CD4-positive, alpha-beta memory T cell (primary cell): ENCODE measurements around the gene MARK3. TPM values are rescaled to one million over a fixed set of nuclear protein-coding genes. Genes with fewer than 3 reads are reported as not detected.

ENCODE experiments used
- CTCF ChIA-PET: fragments of 350-600 bp; sonication (Branson Sonifier 250); formaldehyde crosslinking; loops from one replicate; lab custom pipeline; 2021; ENCODE audit warnings: inconsistent platforms; ENCODE audit not compliant: partially characterized antibody; lab: Charles Lee
- POLR2A ChIA-PET: fragments of 350-600 bp; sonication (Branson Sonifier 250); formaldehyde crosslinking; loops from one replicate; lab custom pipeline; 2021; ENCODE audit not compliant: partially characterized antibody; lab: Charles Lee
- DNase-seq, 5 donors: peaks; one replicate each; pipeline versions ENCODE4 v3.0.0 to v3.0.0-alpha.2; 2020 to 2022; ENCODE audit warnings: mixed read lengths in 1 of 5
- H3K27ac ChIP-seq: one replicate; pipeline ENCODE4 v1.7.0; 2013; ENCODE audit warnings: low read depth, low read length
- H3K27me3 ChIP-seq: 2 replicates; pipeline ENCODE4 v1.7.0; 2013; ENCODE audit warnings: mild to moderate bottlenecking, low read length, moderate library complexity; ENCODE audit not compliant: insufficient read depth
- H3K36me3 ChIP-seq: 2 replicates; pipeline ENCODE4 v1.7.0; 2013; ENCODE audit warnings: mild to moderate bottlenecking, low read length, moderate library complexity; ENCODE audit not compliant: insufficient read depth
- H3K4me1 ChIP-seq: 2 replicates; pipeline ENCODE4 v1.7.0; 2013; ENCODE audit warnings: mild to moderate bottlenecking, low read length, moderate library complexity; ENCODE audit not compliant: insufficient read depth
- H3K4me3 ChIP-seq, 2 donors: one replicate each; pipeline ENCODE4 v1.7.0; 2013; ENCODE audit warnings: low read length in 2 of 2, mild to moderate bottlenecking in 1 of 2
- H3K9me3 ChIP-seq, 2 donors: one replicate each; pipeline ENCODE4 v1.7.0; 2013; ENCODE audit warnings: low read length in 2 of 2, control low read depth in 1 of 2; ENCODE audit not compliant: control insufficient read depth in 1 of 2
- H3K27ac Mint-ChIP-seq, 7 donors: one replicate each; pipeline ENCODE4 v1.8.0; 2020 to 2021; ENCODE audit warnings: mixed read lengths in 7 of 7, mild to moderate bottlenecking in 6 of 7, inconsistent platforms in 3 of 7, moderate library complexity in 3 of 7
- H3K27me3 Mint-ChIP-seq, 2 donors: one replicate each; pipeline ENCODE4 v1.8.0; 2020 to 2021; ENCODE audit warnings: mixed read lengths in 2 of 2
- H3K36me3 Mint-ChIP-seq, 2 donors: one replicate each; pipeline ENCODE4 v1.8.0; 2020 to 2021; ENCODE audit warnings: mixed read lengths in 2 of 2, inconsistent platforms in 1 of 2, mild to moderate bottlenecking in 1 of 2
- H3K4me1 Mint-ChIP-seq, 4 donors: one replicate each; pipeline ENCODE4 v1.8.0; 2020 to 2021; ENCODE audit warnings: mixed read lengths in 4 of 4, mild to moderate bottlenecking in 1 of 4
- H3K4me3 Mint-ChIP-seq, 8 donors: one replicate each; pipeline ENCODE4 v1.8.0; 2020 to 2021; ENCODE audit warnings: mixed read lengths in 8 of 8, mild to moderate bottlenecking in 7 of 8, moderate library complexity in 6 of 8, inconsistent platforms in 3 of 8
- H3K9me3 Mint-ChIP-seq, 8 donors: one replicate each; pipeline ENCODE4 v1.8.0; 2020 to 2021; ENCODE audit warnings: mixed read lengths in 8 of 8, mild to moderate bottlenecking in 5 of 8, inconsistent platforms in 3 of 8, moderate library complexity in 1 of 8
- intact Hi-C: fragments of 100-400 bp; cut with micrococcal nuclease; formaldehyde crosslinking; loops from one replicate; pipeline ENCODE4 v1.15.1; 2023
- polyA plus RNA-seq, 2 donors: library from polyadenylated mRNA; unstranded; fragments of 300-500 nt; fragmentation: Illumina TruSeq; gene quantifications; one replicate each; pipeline ENCODE4 v1.2.3, GENCODE V29; 2021
- total RNA-seq, 2 experiments: library from RNA; stranded (reverse); gene quantifications; one replicate each; pipeline ENCODE4 v1.2.3, GENCODE V29; 2021

MARK3 gene
- total and polyA plus RNA-seq, 4 experiments from 2014 or later: 18.4 to 113 (median 76.2) TPM

DNA sequence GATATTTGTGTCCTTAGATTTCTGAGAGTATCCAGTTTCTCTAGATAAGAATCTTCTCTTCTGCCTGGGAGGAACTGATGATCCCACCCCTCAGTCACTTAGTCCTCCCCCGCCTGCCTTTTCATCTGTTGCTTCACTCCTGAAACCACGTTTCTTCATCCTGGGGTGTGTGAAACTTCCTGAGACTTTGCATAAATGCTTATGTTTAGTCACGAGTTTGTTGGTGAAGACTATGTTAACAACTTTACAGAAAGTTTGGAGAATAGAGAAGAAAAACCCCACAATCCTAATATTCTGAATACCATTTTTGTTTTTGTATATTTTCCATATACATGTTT lies 33.2 kb downstream of the MARK3 start:
- POLR2A ChIA-PET: no interaction called here
- H3K27ac Mint-ChIP-seq: peak overlapping the region in 3 of 7 donors; percentile 42 to 61 (median 55)

DNA sequence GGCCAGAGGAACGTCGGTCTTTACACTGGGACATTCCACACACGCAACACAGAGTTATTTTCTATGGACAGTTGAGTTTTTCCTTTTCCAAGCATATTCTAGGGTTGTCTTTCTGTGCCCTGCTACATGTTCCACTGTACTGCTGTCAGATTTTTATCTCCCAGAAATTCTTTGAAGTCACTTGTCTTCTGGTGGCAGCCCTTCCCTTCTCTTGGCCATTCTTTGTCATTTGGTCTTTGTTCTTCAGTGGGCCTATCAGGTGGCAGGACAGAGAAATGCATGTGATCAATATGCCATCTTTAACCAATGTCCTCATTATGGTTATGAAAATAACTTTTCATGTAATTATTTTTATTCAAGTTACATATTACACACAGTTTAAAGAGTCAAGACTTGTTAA lies 36.3 kb downstream of the MARK3 start:
- Mint-ChIP-seq H3K4me3 (no peak overlapping the region), H3K36me3 (peaks cover 14 to 21% of the 10 kb centered on the region in 2 donors), H3K9me3 (no peaks in the 10 kb centered on the region), H3K27me3 (no peaks in the 10 kb centered on the region), H3K27ac (peak overlapping the region in 2 of 7 donors; percentile 29 to 61), H3K4me1 (peaks cover 37 to 57% (median 49%) of the 10 kb centered on the region in 4 donors)
- Histone ChIP-seq H3K4me1 (peaks cover 24% of the 10 kb centered on the region), H3K27me3 (no peaks in the 10 kb centered on the region), H3K36me3 (peaks cover 3% of the 10 kb centered on the region), H3K9me3 (no peaks in the 10 kb centered on the region), H3K4me3 (no peak overlapping the region), H3K27ac (no peak overlapping the region)
- intact Hi-C loops: no loop called here
- no peak for DNase-seq
- CTCF ChIA-PET: no interaction called here
- POLR2A ChIA-PET: no interaction called here

More for the DNA sequence above, 33.2 kb downstream of the MARK3 start:
- no peaks in the 10 kb centered on the region for H3K27me3 ChIP-seq
- no peak overlapping the region for H3K4me3 ChIP-seq
- no peak for DNase-seq
- no peak overlapping the region for H3K27ac ChIP-seq
- peaks cover 22 to 23% of the 10 kb centered on the region in 2 donors for H3K36me3 Mint-ChIP-seq
- H3K4me1 ChIP-seq: peaks cover 19% of the 10 kb centered on the region
- peaks cover 7% of the 10 kb centered on the region for H3K36me3 ChIP-seq
- intact Hi-C loops: no loop called here
- peaks cover 39 to 56% (median 47%) of the 10 kb centered on the region in 4 donors for H3K4me1 Mint-ChIP-seq
- no peaks in the 10 kb centered on the region for H3K9me3 Mint-ChIP-seq
- H3K27me3 Mint-ChIP-seq: no peaks in the 10 kb centered on the region
- H3K4me3 Mint-ChIP-seq: no peak overlapping the region
- no peaks in the 10 kb centered on the region for H3K9me3 ChIP-seq
- CTCF ChIA-PET: no interaction called here

DNA sequence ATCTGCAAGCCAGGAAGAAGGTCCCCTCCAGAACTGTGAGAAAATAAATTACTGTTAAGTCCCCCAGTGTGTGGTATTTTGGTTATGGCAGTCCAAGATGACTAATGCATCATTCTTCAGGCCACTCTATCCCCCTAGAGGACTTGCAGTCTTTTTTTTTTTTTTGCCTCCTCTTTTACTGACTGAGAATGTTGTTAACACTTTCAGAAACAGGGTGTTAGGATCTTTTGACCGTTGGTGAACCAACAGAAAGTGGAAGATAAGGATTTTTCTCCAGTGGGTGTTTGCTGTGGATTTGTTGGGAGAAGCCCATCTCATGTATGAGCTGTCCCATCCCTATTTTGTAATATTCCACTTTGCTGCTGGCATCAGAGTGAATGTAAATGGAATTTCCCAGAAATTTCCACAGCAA lies 37.8 kb downstream of the MARK3 start:
- CTCF ChIA-PET: no interaction called here
- Histone ChIP-seq H3K9me3 (no peaks in the 10 kb centered on the region), H3K36me3 (peaks cover 3% of the 10 kb centered on the region), H3K27ac (no peak overlapping the region), H3K4me3 (no peak overlapping the region), H3K4me1 (peaks cover 28% of the 10 kb centered on the region), H3K27me3 (no peaks in the 10 kb centered on the region)
- intact Hi-C loops: no loop called here
- Mint-ChIP-seq H3K27ac (peak overlapping the region in 2 of 7 donors; percentile 13 to 53), H3K27me3 (no peaks in the 10 kb centered on the region), H3K4me1 (peaks cover 34 to 58% (median 49%) of the 10 kb centered on the region in 4 donors), H3K9me3 (no peaks in the 10 kb centered on the region), H3K36me3 (peaks cover 12 to 16% of the 10 kb centered on the region in 2 donors), H3K4me3 (no peak overlapping the region)
- no peak for DNase-seq
- POLR2A ChIA-PET: no interaction called here

DNA sequence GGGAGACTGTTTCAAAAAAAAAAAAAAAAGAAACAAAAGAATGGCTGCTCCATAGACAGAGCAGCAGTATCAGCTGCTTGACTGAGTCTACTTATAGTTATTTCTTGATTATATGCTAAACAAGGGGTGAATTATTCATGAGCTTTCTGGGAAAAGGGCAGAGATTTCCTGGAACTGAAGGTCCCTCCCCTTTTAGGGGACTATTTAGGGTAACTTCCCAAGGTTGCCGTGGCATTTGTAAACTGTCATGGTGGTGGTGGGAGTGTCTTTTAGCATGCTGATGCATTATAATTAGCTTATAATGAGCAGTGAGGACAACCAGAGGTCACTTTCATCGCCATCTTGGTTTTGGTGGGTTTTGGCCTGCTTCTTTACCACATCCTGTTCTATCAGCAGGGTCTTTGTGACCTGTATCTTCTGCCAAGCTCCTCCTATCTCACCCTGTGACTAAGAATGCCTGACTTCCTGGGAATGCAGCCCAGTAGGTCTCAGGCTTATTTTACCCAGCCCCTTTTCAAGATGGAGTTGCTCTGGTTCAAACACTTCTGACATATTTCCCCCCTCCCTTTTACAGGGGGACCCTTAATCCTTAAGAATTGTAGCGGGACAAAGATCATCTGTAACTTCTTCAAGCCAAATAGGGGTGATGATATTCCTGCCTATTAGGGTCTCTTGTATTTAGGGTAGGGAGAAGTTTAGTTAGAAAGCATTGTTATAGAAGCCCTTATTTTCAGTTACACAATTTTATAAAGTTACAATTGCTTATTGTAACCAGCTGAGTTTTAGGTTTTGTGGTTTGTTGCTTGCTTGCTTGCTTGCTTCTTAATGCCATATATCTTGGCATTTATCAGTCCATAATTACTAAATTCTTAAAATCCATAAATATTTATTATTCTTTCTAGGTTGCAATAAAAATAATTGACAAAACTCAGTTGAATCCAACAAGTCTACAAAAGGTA lies 42.5 kb downstream of the MARK3 start:
- Histone ChIP-seq H3K4me1 (peaks cover 33% of the 10 kb centered on the region), H3K4me3 (no peak overlapping the region), H3K27ac (peak overlapping the region; percentile 2), H3K27me3 (no peaks in the 10 kb centered on the region), H3K36me3 (no peaks in the 10 kb centered on the region), H3K9me3 (no peaks in the 10 kb centered on the region)
- H3K4me1 Mint-ChIP-seq: peaks cover 33 to 51% (median 38%) of the 10 kb centered on the region in 4 donors
- peaks cover 12 to 19% of the 10 kb centered on the region in 2 donors for H3K36me3 Mint-ChIP-seq
- no peaks in the 10 kb centered on the region for H3K27me3 Mint-ChIP-seq
- peak overlapping the region in 6 of 7 donors; percentile 36 to 66 (median 49) for H3K27ac Mint-ChIP-seq
- POLR2A ChIA-PET: interaction anchor here (0.9 kb wide), 1 partner anchor 87 kb away, joined by 3 read pairs; no protein-coding TSS in a partner anchor
- CTCF ChIA-PET: interaction anchor here (3.5 kb wide), 1 partner anchor 37 kb away, joined by 13 read pairs; no protein-coding TSS in a partner anchor
- intact Hi-C loops: no loop called here
- peak; percentile 8 to 49 (median 22) for DNase-seq
- H3K4me3 Mint-ChIP-seq: peak overlapping the region in 3 of 8 donors; percentile 13 to 50 (median 24)
- no peaks in the 10 kb centered on the region for H3K9me3 Mint-ChIP-seq

DNA sequence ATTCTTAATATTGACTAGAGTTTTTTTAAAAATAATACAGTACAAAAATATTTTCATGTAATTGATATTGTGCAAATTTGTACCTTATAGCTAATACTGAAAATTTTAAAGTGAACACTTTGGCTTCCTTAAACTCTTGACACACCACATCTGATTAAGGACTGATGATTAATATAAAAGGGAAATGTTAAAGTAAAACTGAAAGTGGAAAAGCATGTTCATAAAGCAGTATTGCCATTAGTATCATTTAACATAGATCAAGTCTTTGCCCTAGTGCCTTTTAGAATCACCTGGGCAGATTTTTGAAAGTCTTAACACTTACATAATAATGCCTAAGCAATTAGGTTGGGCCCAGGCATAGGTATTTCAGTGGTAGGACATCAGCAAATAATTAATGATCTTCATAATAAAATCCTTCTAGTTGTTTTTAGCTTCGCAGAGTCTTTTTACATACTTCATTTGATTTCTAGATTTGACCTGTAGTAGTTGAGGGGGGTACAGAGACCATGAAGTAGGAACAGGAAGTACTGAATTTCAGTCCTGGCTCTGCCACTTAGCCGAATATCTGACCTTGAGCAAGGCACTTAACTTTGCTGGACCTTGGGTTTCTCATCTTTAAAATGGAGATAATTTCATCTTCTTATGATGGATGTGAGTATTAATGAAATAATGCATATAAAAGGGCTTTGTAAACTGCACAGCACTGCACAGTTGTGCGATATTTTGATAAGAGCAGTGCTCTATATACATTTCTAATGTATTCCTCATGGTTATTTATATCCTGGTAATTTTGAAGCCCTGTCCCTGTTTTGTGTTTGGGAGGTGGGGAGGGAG lies 43.7 kb downstream of the MARK3 start:
- POLR2A ChIA-PET: interaction anchor here (1.1 kb wide), 1 partner anchor 23 kb away, joined by 3 read pairs; no protein-coding TSS in a partner anchor
- no peak for DNase-seq
- Histone ChIP-seq H3K27ac (peak overlapping the region; percentile 37), H3K36me3 (no peaks in the 10 kb centered on the region), H3K27me3 (no peaks in the 10 kb centered on the region), H3K9me3 (no peaks in the 10 kb centered on the region), H3K4me1 (peaks cover 33% of the 10 kb centered on the region), H3K4me3 (no peak overlapping the region)
- H3K36me3 Mint-ChIP-seq: peaks cover 11 to 22% of the 10 kb centered on the region in 2 donors
- peak overlapping the region in 6 of 7 donors; percentile 31 to 81 (median 60) for H3K27ac Mint-ChIP-seq
- H3K4me1 Mint-ChIP-seq: peaks cover 32 to 54% (median 38%) of the 10 kb centered on the region in 4 donors
- H3K27me3 Mint-ChIP-seq: no peaks in the 10 kb centered on the region
- H3K9me3 Mint-ChIP-seq: no peaks in the 10 kb centered on the region
- peak overlapping the region in 4 of 8 donors; percentile 8 to 74 (median 34) for H3K4me3 Mint-ChIP-seq
- intact Hi-C loops: no loop called here
- CTCF ChIA-PET: interaction anchor here (3.5 kb wide), 1 partner anchor 38 kb away, joined by 13 read pairs; no protein-coding TSS in a partner anchor

DNA sequence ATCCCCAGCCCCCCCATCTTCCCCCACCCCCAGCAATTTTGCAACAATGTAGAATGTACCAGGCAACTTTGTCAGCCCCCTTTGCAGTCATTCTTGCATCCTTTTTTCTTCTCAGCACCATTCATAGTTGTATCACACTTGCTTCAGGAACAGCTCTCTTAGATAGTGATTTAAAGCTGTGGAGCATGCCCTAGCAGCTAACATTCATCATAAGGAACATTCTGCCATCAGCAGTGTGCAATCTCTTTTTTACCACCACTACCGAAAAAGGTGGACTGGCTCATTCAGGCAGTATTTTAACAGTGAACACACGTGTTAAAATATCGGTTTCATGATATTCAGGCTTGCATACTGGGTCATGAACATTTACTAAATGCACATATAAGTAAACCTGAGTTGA lies 45.1 kb downstream of the MARK3 start:
- no peak overlapping the region for H3K27ac ChIP-seq
- H3K9me3 Mint-ChIP-seq: no peaks in the 10 kb centered on the region
- CTCF ChIA-PET: no interaction called here
- intact Hi-C loops: no loop called here
- DNase-seq: no peak
- peaks cover 6 to 29% of the 10 kb centered on the region in 2 donors for H3K36me3 Mint-ChIP-seq
- peaks cover 33% of the 10 kb centered on the region for H3K4me1 ChIP-seq
- no peaks in the 10 kb centered on the region for H3K36me3 ChIP-seq
- H3K4me1 Mint-ChIP-seq: peaks cover 36 to 56% (median 44%) of the 10 kb centered on the region in 4 donors
- no peak overlapping the region for H3K4me3 ChIP-seq
- no peaks in the 10 kb centered on the region for H3K9me3 ChIP-seq
- H3K27ac Mint-ChIP-seq: peak overlapping the region in 3 of 7 donors; percentile 37 to 52 (median 38)
- H3K27me3 Mint-ChIP-seq: no peaks in the 10 kb centered on the region
- no peaks in the 10 kb centered on the region for H3K27me3 ChIP-seq
- POLR2A ChIA-PET: interaction anchor here (0.5 kb wide), 1 partner anchor 34 kb away, joined by 3 read pairs; no protein-coding TSS in a partner anchor
- no peak overlapping the region for H3K4me3 Mint-ChIP-seq
